HCT116 (cell line): ENCODE results near the gene HCFC1.

Experiments used
- CEBPB ChIP-seq: IDR thresholded peaks from 2 replicates; pipeline ENCODE4 v1.6.1; 2012; ENCODE audit warnings: low read depth
- EGR1 ChIP-seq: IDR thresholded peaks from 2 replicates; pipeline ENCODE4 v1.6.1; 2012; ENCODE audit warnings: low read depth
- EZH2phosphoT487 ChIP-seq: fragments of 200-600 bp; IDR thresholded peaks from 2 replicates; pipeline ENCODE4 v1.6.1; 2018; ENCODE audit warnings: antibody characterized with exemption, borderline replicate concordance
- TF ChIP-seq, protein P1 (sequence below), 3 experiments: fragments of 200-600 bp in 1 of 3; sonication (generic) in 1 of 3; IDR thresholded peaks in 2 of 3; conservative IDR thresholded peaks in 1 of 3; 2 replicates each; pipeline ENCODE4 v1.5.1; 2012 to 2017; ENCODE audit warnings: low read depth in 2 of 3, low read length in 2 of 3, antibody characterized with exemption in 1 of 3, borderline replicate concordance in 1 of 3, control low read depth in 1 of 3, mild to moderate bottlenecking in 1 of 3, mixed read lengths in 1 of 3, mixed run types in 1 of 3, moderate library complexity in 1 of 3; ENCODE audit not compliant: insufficient read depth in 1 of 3

DNA sequence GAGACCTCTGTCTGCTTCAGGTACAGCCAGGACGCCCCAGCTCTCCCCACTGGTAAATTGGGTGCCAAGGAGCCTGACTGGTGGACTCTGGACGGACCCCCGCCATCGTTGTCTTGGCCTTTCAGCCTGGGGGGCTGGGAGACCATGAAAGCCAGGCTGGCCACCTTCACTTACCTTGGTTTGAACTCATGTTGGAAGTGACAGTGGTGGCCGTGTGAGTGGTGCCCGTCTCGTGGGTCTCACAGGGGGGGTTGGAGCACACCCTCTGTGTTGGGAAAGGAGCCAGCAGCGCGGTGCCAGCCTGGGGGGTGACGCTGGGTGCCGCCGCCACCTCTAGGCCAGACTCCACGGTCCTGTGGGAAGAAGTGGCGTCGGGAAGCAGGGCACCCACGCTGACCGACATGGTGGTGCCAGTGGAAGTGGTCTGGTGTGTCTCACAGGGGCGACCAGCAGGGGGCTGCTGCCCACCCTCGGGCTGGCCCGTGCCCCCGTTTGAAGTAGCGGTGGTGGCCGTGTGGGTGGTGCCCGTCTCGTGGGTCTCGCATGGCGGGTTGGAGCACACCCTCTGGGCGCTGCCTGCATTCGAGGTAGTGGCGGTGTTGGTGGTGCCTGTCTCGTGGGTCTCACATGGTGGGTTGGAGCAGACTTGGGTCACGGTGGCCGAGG lies 17.6 kb downstream of the HCFC1 start:
- TF ChIP-seq EZH2phosphoT487 = no peak
- TF ChIP-seq CEBPB = no peak
- TF ChIP-seq, protein P1, sequence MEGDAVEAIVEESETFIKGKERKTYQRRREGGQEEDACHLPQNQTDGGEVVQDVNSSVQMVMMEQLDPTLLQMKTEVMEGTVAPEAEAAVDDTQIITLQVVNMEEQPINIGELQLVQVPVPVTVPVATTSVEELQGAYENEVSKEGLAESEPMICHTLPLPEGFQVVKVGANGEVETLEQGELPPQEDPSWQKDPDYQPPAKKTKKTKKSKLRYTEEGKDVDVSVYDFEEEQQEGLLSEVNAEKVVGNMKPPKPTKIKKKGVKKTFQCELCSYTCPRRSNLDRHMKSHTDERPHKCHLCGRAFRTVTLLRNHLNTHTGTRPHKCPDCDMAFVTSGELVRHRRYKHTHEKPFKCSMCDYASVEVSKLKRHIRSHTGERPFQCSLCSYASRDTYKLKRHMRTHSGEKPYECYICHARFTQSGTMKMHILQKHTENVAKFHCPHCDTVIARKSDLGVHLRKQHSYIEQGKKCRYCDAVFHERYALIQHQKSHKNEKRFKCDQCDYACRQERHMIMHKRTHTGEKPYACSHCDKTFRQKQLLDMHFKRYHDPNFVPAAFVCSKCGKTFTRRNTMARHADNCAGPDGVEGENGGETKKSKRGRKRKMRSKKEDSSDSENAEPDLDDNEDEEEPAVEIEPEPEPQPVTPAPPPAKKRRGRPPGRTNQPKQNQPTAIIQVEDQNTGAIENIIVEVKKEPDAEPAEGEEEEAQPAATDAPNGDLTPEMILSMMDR (IDR thresholded peaks at IDR 0.05 in 2 of 3, conservative IDR thresholded peaks at IDR 0.05 in 1 of 3; ENCODE audit: borderline replicate concordance in 1 of 3, insufficient read depth in 1 of 3, low read depth in 2 of 3, low read length in 2 of 3) = no peak
- no peak for TF ChIP-seq EGR1
